ENCODE measurements around the gene KCND2.

Gene KCND2

DNA sequence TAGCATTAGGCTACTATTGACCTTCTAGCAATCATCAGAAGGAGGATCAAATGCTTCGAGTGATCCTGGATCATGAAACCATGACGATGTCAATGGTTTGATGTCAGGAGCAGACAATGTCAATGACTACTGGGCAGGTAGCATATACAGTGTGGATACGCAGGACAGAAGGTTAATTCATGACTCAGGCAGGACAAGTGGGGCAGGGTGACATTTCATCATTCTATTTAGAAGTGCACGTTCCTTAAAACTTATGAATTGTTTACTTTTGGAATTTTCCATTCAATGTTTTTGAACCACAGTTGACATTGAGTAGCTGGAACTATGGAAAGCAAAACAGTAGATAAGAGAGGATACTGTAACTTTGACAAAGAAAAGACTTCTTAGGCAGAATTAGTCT lies 444.2 kb downstream of the KCND2 start:
- H3K4me3 Mint-ChIP-seq = no peak overlapping the region
- no peaks in the 10 kb centered on the region for H3K9me3 Mint-ChIP-seq
- H3K36me3 Mint-ChIP-seq (ENCODE audit: low read depth) = no peaks in the 10 kb centered on the region
- peaks cover 2% of the 10 kb centered on the region for H3K27me3 Mint-ChIP-seq
- H3K4me1 Mint-ChIP-seq (ENCODE audit: low read depth) = no peaks in the 10 kb centered on the region
- H3K27ac Mint-ChIP-seq = no peak overlapping the region
- no peak for DNase-seq

DNA sequence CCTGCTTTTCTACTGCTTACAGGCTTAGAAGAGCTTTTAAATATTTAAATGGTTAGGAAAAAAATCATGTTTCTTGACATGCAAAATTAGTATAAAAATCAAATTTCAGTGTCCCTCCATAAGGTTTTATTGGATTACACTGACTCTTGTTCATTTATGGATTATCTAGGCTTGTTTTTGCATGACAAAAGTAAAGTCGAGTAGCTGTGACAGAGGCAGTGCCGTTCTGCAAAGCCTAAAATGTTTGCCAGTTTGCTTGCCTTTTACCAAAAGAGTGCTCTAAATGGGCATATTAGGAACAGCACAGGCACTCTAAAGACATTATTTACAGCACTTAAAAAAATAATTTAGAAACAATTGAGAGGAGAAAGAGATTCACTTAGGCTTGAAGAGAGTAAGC lies 445.4 kb downstream of the KCND2 start:
- no peak for DNase-seq
- Mint-ChIP-seq H3K9me3 (no peaks in the 10 kb centered on the region), H3K4me3 (no peak overlapping the region), H3K27ac (no peak overlapping the region), H3K36me3 (ENCODE audit: low read depth) (no peaks in the 10 kb centered on the region), H3K27me3 (peaks cover 2% of the 10 kb centered on the region), H3K4me1 (ENCODE audit: low read depth) (no peaks in the 10 kb centered on the region)

GRCh38 chr7:120720317-120720716 lies 447.3 kb downstream of the KCND2 start:
- no peaks in the 10 kb centered on the region for H3K36me3 Mint-ChIP-seq (ENCODE audit: low read depth)
- H3K9me3 Mint-ChIP-seq = no peaks in the 10 kb centered on the region
- no peak for DNase-seq
- no peak overlapping the region for H3K27ac Mint-ChIP-seq
- H3K4me3 Mint-ChIP-seq = no peak overlapping the region
- H3K4me1 Mint-ChIP-seq (ENCODE audit: low read depth) = no peaks in the 10 kb centered on the region
- H3K27me3 Mint-ChIP-seq = peaks cover 2% of the 10 kb centered on the region

- no peak overlapping the region for H3K27ac Mint-ChIP-seq
- DNase-seq = no peak
- H3K4me3 Mint-ChIP-seq = no peak overlapping the region
- no peaks in the 10 kb centered on the region for H3K36me3 Mint-ChIP-seq (ENCODE audit: low read depth)
- peaks cover 7% of the 10 kb centered on the region for H3K27me3 Mint-ChIP-seq
- H3K9me3 Mint-ChIP-seq = no peaks in the 10 kb centered on the region
- no peaks in the 10 kb centered on the region for H3K4me1 Mint-ChIP-seq (ENCODE audit: low read depth)
Measured at GRCh38 chr7:120723465-120724385, 450.8 kb downstream of the KCND2 start.

GRCh38 chr7:120724448-120724847 lies 451.5 kb downstream of the KCND2 start:
- H3K27me3 Mint-ChIP-seq = peaks cover 7% of the 10 kb centered on the region
- no peak overlapping the region for H3K4me3 Mint-ChIP-seq
- H3K4me1 Mint-ChIP-seq (ENCODE audit: low read depth) = no peaks in the 10 kb centered on the region
- no peaks in the 10 kb centered on the region for H3K9me3 Mint-ChIP-seq
- no peaks in the 10 kb centered on the region for H3K36me3 Mint-ChIP-seq (ENCODE audit: low read depth)
- H3K27ac Mint-ChIP-seq = no peak overlapping the region
- no peak for DNase-seq

- H3K27ac Mint-ChIP-seq = no peak overlapping the region
- DNase-seq = no peak
- no peaks in the 10 kb centered on the region for H3K36me3 Mint-ChIP-seq (ENCODE audit: low read depth)
- no peaks in the 10 kb centered on the region for H3K4me1 Mint-ChIP-seq (ENCODE audit: low read depth)
- H3K9me3 Mint-ChIP-seq = no peaks in the 10 kb centered on the region
- H3K4me3 Mint-ChIP-seq = no peak overlapping the region
- peaks cover 7% of the 10 kb centered on the region for H3K27me3 Mint-ChIP-seq
Measured at GRCh38 chr7:120724955-120725354, 452.0 kb downstream of the KCND2 start.

GRCh38 chr7:120725376-120726039 lies 452.5 kb downstream of the KCND2 start:
- H3K27me3 Mint-ChIP-seq = peaks cover 9% of the 10 kb centered on the region
- H3K27ac Mint-ChIP-seq = no peak overlapping the region
- DNase-seq = no peak
- H3K4me1 Mint-ChIP-seq (ENCODE audit: low read depth) = no peaks in the 10 kb centered on the region
- H3K9me3 Mint-ChIP-seq = no peaks in the 10 kb centered on the region
- H3K36me3 Mint-ChIP-seq (ENCODE audit: low read depth) = no peaks in the 10 kb centered on the region
- H3K4me3 Mint-ChIP-seq = no peak overlapping the region

DNA sequence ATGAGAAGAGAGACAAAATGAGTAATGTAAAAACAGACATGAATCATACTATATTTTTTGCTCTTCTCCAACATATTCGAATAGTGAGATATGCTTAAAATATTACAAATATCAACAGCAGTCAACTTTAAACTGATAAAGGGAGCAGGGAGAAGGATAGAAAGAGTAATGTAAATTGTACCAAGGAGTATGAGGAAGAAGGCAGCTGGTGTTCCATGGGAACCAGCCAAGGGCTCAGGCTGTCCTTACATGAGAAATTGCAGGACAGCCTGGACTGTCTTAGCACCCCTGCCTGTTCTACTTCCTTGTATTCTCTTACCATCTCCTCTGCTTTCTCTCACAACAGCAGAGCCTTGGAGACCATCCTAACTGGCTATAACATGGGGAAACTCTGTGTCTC lies 456.3 kb downstream of the KCND2 start:
- Mint-ChIP-seq H3K27ac (no peak overlapping the region), H3K4me3 (no peak overlapping the region), H3K27me3 (peaks cover 9% of the 10 kb centered on the region), H3K36me3 (ENCODE audit: low read depth) (no peaks in the 10 kb centered on the region), H3K9me3 (no peaks in the 10 kb centered on the region), H3K4me1 (ENCODE audit: low read depth) (no peaks in the 10 kb centered on the region)
- DNase-seq = no peak

GRCh38 chr7:120731271-120731670 lies 458.3 kb downstream of the KCND2 start:
- no peaks in the 10 kb centered on the region for H3K9me3 Mint-ChIP-seq
- no peak overlapping the region for H3K4me3 Mint-ChIP-seq
- DNase-seq = no peak
- H3K36me3 Mint-ChIP-seq (ENCODE audit: low read depth) = no peaks in the 10 kb centered on the region
- no peak overlapping the region for H3K27ac Mint-ChIP-seq
- no peaks in the 10 kb centered on the region for H3K4me1 Mint-ChIP-seq (ENCODE audit: low read depth)
- peaks cover 5% of the 10 kb centered on the region for H3K27me3 Mint-ChIP-seq

- peaks cover 5% of the 10 kb centered on the region for H3K27me3 Mint-ChIP-seq
- DNase-seq = no peak
- no peaks in the 10 kb centered on the region for H3K9me3 Mint-ChIP-seq
- H3K4me3 Mint-ChIP-seq = no peak overlapping the region
- H3K36me3 Mint-ChIP-seq (ENCODE audit: low read depth) = no peaks in the 10 kb centered on the region
- H3K4me1 Mint-ChIP-seq (ENCODE audit: low read depth) = no peaks in the 10 kb centered on the region
- no peak overlapping the region for H3K27ac Mint-ChIP-seq
Measured at GRCh38 chr7:120732256-120732655, 459.3 kb downstream of the KCND2 start.

- Mint-ChIP-seq H3K4me3 (no peak overlapping the region), H3K36me3 (ENCODE audit: low read depth) (no peaks in the 10 kb centered on the region), H3K27ac (no peak overlapping the region), H3K27me3 (peaks cover 5% of the 10 kb centered on the region), H3K9me3 (no peaks in the 10 kb centered on the region), H3K4me1 (ENCODE audit: low read depth) (no peaks in the 10 kb centered on the region)
- DNase-seq = no peak
Measured at GRCh38 chr7:120733143-120733542, 460.2 kb downstream of the KCND2 start.

DNA sequence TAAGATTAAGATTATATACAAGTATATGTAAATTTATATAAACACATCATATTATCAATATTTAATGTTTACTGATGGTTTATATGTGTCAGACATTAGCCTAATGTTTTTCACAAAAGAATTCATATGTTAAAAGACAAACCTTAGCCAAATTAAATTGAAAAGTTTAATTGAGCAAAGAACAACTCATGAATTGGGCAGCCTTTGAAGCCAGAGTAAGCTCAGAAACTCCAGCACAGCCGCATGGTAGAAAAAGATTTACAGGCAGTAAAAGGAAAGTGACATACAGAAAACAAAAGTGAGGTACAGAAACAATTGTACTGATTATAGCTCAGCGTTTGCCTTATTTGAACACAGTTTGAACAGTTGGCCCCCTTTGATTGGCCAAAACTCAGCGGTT lies 460.9 kb downstream of the KCND2 start:
- no peak overlapping the region for H3K27ac Mint-ChIP-seq
- no peaks in the 10 kb centered on the region for H3K36me3 Mint-ChIP-seq (ENCODE audit: low read depth)
- no peak for DNase-seq
- peaks cover 6% of the 10 kb centered on the region for H3K27me3 Mint-ChIP-seq
- H3K9me3 Mint-ChIP-seq = no peaks in the 10 kb centered on the region
- no peaks in the 10 kb centered on the region for H3K4me1 Mint-ChIP-seq (ENCODE audit: low read depth)
- H3K4me3 Mint-ChIP-seq = no peak overlapping the region

DNA sequence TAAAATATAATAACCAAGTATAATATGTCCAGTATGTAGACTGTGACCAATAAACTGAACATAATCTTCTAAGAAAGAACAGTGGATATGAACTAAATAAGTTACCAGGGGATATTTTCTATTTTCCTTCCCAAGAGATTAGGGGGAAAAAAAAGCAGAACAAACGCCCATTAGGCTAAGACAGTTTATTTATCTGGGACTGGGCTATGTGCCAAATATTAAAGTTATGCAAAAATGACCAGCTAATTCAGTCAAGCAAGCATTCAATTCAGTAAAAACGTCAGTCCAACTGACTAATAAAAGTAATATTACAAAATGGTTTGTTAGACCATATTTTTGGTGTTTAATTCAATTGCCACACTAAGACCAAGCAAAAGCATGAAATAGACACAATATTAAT lies 462.8 kb downstream of the KCND2 start:
- H3K4me1 Mint-ChIP-seq (ENCODE audit: low read depth) = no peaks in the 10 kb centered on the region
- no peak overlapping the region for H3K27ac Mint-ChIP-seq
- no peak for DNase-seq
- no peaks in the 10 kb centered on the region for H3K36me3 Mint-ChIP-seq (ENCODE audit: low read depth)
- no peak overlapping the region for H3K4me3 Mint-ChIP-seq
- H3K9me3 Mint-ChIP-seq = no peaks in the 10 kb centered on the region
- H3K27me3 Mint-ChIP-seq = peaks cover 9% of the 10 kb centered on the region

DNA sequence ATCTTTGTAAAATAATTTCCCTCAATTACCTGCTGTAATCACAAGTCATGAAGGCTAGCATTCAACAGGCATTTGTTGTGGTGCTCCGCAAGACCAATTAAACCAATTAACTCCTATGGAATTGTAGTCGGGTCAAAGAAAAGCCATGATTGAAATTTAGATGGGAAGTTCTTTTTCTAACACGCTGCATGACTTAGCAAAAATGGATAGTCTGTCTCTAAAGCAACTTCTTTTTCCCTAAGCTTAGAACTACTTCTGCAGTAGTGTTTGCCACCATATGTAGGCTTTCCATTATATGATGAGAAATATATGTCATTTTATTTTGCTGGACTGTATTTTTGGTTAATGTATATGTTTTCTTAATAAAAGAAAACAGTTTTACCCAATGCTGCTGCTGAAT lies 465.8 kb downstream of the KCND2 start:
- Mint-ChIP-seq H3K9me3 (no peaks in the 10 kb centered on the region), H3K4me1 (ENCODE audit: low read depth) (no peaks in the 10 kb centered on the region), H3K4me3 (no peak overlapping the region), H3K27me3 (peaks cover 14% of the 10 kb centered on the region), H3K36me3 (ENCODE audit: low read depth) (no peaks in the 10 kb centered on the region), H3K27ac (no peak overlapping the region)
- DNase-seq = no peak

GRCh38 chr7:120740348-120740747 lies 467.4 kb downstream of the KCND2 start:
- no peak for DNase-seq
- H3K4me3 Mint-ChIP-seq = no peak overlapping the region
- H3K4me1 Mint-ChIP-seq (ENCODE audit: low read depth) = no peaks in the 10 kb centered on the region
- no peak overlapping the region for H3K27ac Mint-ChIP-seq
- no peaks in the 10 kb centered on the region for H3K36me3 Mint-ChIP-seq (ENCODE audit: low read depth)
- peaks cover 14% of the 10 kb centered on the region for H3K27me3 Mint-ChIP-seq
- H3K9me3 Mint-ChIP-seq = no peaks in the 10 kb centered on the region

All from activated T-cell treated with anti-CD3 and anti-CD28 coated beads, Interleukin-2, amount 50 U/mL, for 24 hours (primary cell).